Muscle of leg (tissue), 11 donors: ENCODE data around the gene PFKM. TPM values are rescaled to one million over a fixed set of nuclear protein-coding genes. Genes with fewer than 3 reads are reported as not detected.

Experiments
- DNase-seq: peaks from one replicate; pipeline ENCODE4 v3.0.0; 2013
- H3K27ac ChIP-seq: one replicate; pipeline ENCODE4 v1.5.1; 2013; ENCODE audit warnings: mild to moderate bottlenecking, low read length, control low read depth
- H3K27me3 ChIP-seq: one replicate; pipeline ENCODE4 v1.6.1; 2013; ENCODE audit warnings: low read length; ENCODE audit not compliant: control insufficient read depth, insufficient read depth
- H3K36me3 ChIP-seq: one replicate; pipeline ENCODE4 v1.6.1; 2013; ENCODE audit warnings: low read length; ENCODE audit not compliant: control insufficient read depth, insufficient read depth
- H3K4me1 ChIP-seq: one replicate; pipeline ENCODE4 v1.6.1; 2013; ENCODE audit warnings: low read length; ENCODE audit not compliant: control insufficient read depth, insufficient read depth
- H3K4me3 ChIP-seq: one replicate; pipeline ENCODE4 v1.5.1; 2013; ENCODE audit warnings: low read length, control low read depth
- H3K9me3 ChIP-seq: replicated peaks from 2 replicates; pipeline ENCODE4 v1.6.1; 2013; ENCODE audit warnings: low read depth, low read length; ENCODE audit not compliant: control insufficient read depth
- WGBS: methylation state at CpG from one replicate; pipeline ENCODE4 v1.1.5; 2013; ENCODE audit warnings: missing lambda C conversion rate; ENCODE audit not compliant: insufficient coverage; 5-methylcytosine and 5-hydroxymethylcytosine counted together
- polyA plus RNA-seq, 8 donors: library from polyadenylated mRNA; unstranded; fragments of 120-200 nt; gene quantifications; one replicate each; pipeline versions ENCODE4 v1.2.1 to v1.2.3, GENCODE V29; 2013; ENCODE audit warnings: inconsistent platforms in 1 of 8, low replicate concordance in 1 of 8; ENCODE audit not compliant: insufficient read length in 8 of 8, insufficient read depth in 1 of 8
- total RNA-seq: library from RNA; stranded (reverse); fragments of 120-200 nt; gene quantifications from one replicate; pipeline ENCODE4 v1.2.4, GENCODE V29; 2013

Gene PFKM
- total and polyA plus RNA-seq, 9 donors = 187 to 287 (median 242) TPM

GRCh38 chr12:48194799-48195201, 75.6 kb downstream of the PFKM start:
- no peak overlapping the region for H3K27ac ChIP-seq
- H3K4me1 ChIP-seq = peaks cover 12% of the 10 kb centered on the region
- no peak for DNase-seq
- H3K9me3 ChIP-seq = no peaks in the 10 kb centered on the region
- no peak overlapping the region for H3K4me3 ChIP-seq
- no peaks in the 10 kb centered on the region for H3K36me3 ChIP-seq
- peaks cover 2% of the 10 kb centered on the region for H3K27me3 ChIP-seq
- 38% methylated on average over 1 of the region's 1 CpG for WGBS

Other genes with a start within 250 kb of the PFKM start
- 0.40 TPM for gene VDR, start 214.4 kb upstream of the PFKM start, total RNA-seq
- gene VDR, start 214.4 kb upstream of the PFKM start, polyA plus RNA-seq = 1 to 10 TPM in 1 of 8 donors, under 1 TPM in 7; 0.23 to 1.0 (median 0.45) TPM
- gene TMEM106C, start 155.8 kb upstream of the PFKM start, total RNA-seq = 59.6 TPM
- 10 to 100 TPM; 45.3 to 74.1 (median 56.4) TPM for gene TMEM106C, start 155.8 kb upstream of the PFKM start, polyA plus RNA-seq
- gene COL2A1, start 114.9 kb upstream of the PFKM start, total RNA-seq = 88.7 TPM
- gene COL2A1, start 114.9 kb upstream of the PFKM start, polyA plus RNA-seq = 100 to 1,000 TPM in 1 of 8 donors, 10 to 100 TPM in 6, 1 to 10 TPM in 1; 7.6 to 185 (median 38.5) TPM
- 19.7 TPM for gene SENP1, start 13.3 kb upstream of the PFKM start, total RNA-seq
- gene SENP1, start 13.3 kb upstream of the PFKM start, polyA plus RNA-seq = 10 to 100 TPM; 11.4 to 17.0 (median 14.4) TPM
- gene ASB8, start 38.2 kb downstream of the PFKM start, total RNA-seq = 36.2 TPM
- 10 to 100 TPM; 36.2 to 56.1 (median 41.9) TPM for gene ASB8, start 38.2 kb downstream of the PFKM start, polyA plus RNA-seq
- gene CCDC184, start 64.3 kb downstream of the PFKM start, total RNA-seq = 1.2 TPM
- 1 to 10 TPM in 5 of 8 donors, under 1 TPM in 3; 0.60 to 3.3 (median 1.3) TPM for gene CCDC184, start 64.3 kb downstream of the PFKM start, polyA plus RNA-seq
- gene OR10AD1, start 83.9 kb downstream of the PFKM start, total RNA-seq = not detected
- under 1 TPM in 3 of 8 donors, not detected in 5; 0.12 to 0.22 (median 0.15) TPM for gene OR10AD1, start 83.9 kb downstream of the PFKM start, polyA plus RNA-seq
- gene ZNF641, start 231.6 kb downstream of the PFKM start, total RNA-seq = 17.8 TPM
- 10 to 100 TPM; 10.5 to 16.4 (median 14.5) TPM for gene ZNF641, start 231.6 kb downstream of the PFKM start, polyA plus RNA-seq